Thyroid gland (tissue), 4 donors: ENCODE results near the gene PLS3. TPM values are rescaled to one million over a fixed set of nuclear protein-coding genes. Genes with fewer than 3 reads are reported as not detected.

Experiments
- DNase-seq, 2 donors: peaks; one replicate each; pipeline ENCODE4 v3.0.0-alpha.2; 2019
- H3K27ac ChIP-seq, 3 donors: fragments of 200-600 bp; sonication (generic); 1 replicate in 2 of 3; 2 replicates in 1 of 3; pipeline ENCODE4 v1.5.1; 2016 to 2019; ENCODE audit warnings: mild to moderate bottlenecking in 1 of 3, moderate library complexity in 1 of 3
- H3K27me3 ChIP-seq: fragments of 200-600 bp; sonication (generic); one replicate; pipeline ENCODE4 v1.5.1; 2019
- H3K36me3 ChIP-seq, 2 donors: fragments of 200-600 bp; sonication (generic); one replicate each; pipeline ENCODE4 v1.5.1; 2016 to 2019
- H3K4me1 ChIP-seq, 2 donors: fragments of 200-600 bp; sonication (generic); one replicate each; pipeline ENCODE4 v1.5.1; 2017 to 2019
- H3K4me3 ChIP-seq, 3 donors: fragments of 200-600 bp; sonication (generic); replicated peaks in 1 of 3; 1 replicate in 2 of 3; 2 replicates in 1 of 3; pipeline ENCODE4 v1.5.1; 2016; ENCODE audit warnings: mild to moderate bottlenecking in 1 of 3
- H3K9me3 ChIP-seq: fragments of 200-600 bp; sonication (generic); one replicate; pipeline ENCODE4 v1.5.1; 2017
- POLR2A ChIP-seq, 2 donors: fragments of 450-650 bp; IDR thresholded peaks; one replicate each; pipeline ENCODE4 v1.6.1; 2017; ENCODE audit warnings: antibody characterized with exemption in 2 of 2, mild to moderate bottlenecking in 2 of 2, moderate library complexity in 1 of 2
- WGBS, 2 donors: methylation state at CpG; one replicate each; pipeline ENCODE4 v1.1.5; 2017; 5-methylcytosine and 5-hydroxymethylcytosine counted together
- intact Hi-C: fragments of 100-400 bp; cut with DNase I; formaldehyde crosslinking; loops from one replicate; pipeline ENCODE4 v1.15.1; 2023
- total RNA-seq, 4 donors: library from RNA; depleted of rRNA; stranded (reverse); fragments of >200 nt; gene quantifications; one replicate each; pipeline ENCODE4 v1.2.3, GENCODE V29; 2016
- TF ChIP-seq, protein P1 (sequence below), 6 experiments: fragments of 200-600 bp in 3 of 6; fragments of 450-650 bp in 3 of 6; sonication (generic) in 3 of 6; IDR thresholded peaks; one replicate each; pipeline ENCODE4 v1.5.1; 2016 to 2019; ENCODE audit warnings: antibody characterized with exemption in 6 of 6, mild to moderate bottlenecking in 2 of 6, inconsistent platforms in 1 of 6, moderate library complexity in 1 of 6

Gene PLS3
- total RNA-seq, 4 donors from 2014 or later = 238 to 366 (median 300) TPM

DNA sequence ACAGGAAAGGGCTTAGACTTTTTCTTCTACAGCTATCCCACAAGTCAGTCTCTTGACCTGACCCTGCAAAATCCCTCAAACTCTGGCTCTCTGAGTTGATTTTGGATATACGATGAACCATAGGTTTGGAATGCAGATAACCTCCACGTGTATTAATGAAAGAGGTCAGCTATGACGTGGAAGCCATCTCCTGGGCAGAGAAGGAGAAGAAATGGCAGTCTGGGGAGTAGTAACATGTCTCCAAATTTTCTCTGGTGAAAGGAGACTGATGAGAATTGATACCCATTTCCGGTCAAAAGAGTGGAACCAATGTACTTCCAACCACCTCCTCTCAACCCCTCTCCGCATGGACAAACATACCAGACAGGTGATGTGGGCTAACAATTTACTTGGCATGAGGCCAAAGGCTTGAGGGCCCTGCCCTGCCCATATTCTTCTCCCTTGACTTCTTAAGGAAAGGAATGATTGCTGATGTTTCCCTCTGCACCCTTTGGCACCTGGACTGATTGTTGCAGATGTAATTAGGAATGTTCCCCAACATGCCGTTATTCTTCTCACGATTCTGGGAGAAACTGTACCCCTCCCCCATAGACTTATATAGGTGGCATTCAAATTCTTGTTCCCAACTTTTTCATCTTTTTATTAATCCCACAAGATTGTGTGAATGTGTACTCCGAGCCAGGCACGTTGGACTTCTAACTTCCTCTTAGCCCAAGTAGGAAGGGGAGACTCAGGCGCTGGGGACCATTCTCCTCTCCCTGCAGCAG is 580 bp upstream of the PLS3 start:
- peak; percentile 40 to 56 for DNase-seq

DNA sequence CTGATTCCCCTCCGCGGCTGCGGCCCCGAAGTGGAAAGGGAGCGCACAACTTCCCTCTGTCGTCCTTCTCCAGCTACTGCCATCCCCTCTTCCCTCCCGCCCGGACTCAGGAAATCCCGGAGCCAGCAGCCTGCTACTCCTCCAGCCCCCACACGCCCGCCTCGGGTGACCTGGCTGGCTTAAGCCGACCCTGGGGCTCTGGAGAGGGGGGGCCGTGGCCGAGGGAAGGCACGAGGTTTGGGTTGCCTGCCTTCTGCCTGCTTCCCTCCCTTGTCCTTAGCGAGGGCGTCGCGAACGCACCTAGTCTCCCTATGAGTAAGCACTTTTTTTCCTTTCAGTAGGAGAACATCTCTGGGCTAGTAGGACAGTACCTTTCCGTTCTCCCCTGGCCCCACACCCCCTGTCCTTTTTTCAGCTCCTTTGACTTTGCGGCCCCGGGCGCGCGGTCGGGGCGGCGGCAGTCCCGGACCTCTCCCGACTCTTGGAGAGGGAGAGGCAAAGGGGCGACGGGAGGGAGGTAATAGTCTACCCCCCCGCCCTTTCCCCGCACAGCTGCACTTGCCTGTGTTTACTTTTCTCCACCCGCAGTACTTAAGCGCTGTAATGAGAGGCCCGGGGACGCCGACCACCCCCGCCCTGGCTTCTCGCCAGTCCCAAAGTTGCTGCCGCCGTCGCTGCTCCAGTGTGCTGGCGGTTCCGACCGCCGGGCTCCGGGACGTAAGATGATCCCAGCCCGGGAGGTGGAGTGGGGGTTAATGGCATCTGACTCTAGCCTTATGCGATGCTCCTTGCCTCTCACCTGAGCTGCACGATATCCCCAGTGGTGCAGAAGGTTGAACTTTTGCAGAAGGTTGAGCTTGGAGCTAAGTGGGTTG is 868 bp downstream of the PLS3 start:
- Histone ChIP-seq H3K36me3 (no peaks in the 10 kb centered on the region), H3K27ac (peak overlapping the region; percentile 92 to 97 (median 97)), H3K9me3 (no peaks in the 10 kb centered on the region), H3K27me3 (no peaks in the 10 kb centered on the region), H3K4me3 (peak overlapping the region; percentile 39 to 50 (median 45)), H3K4me1 (peaks cover 0 to 12% of the 10 kb centered on the region in 2 donors)
- DNase-seq = peak; percentile 73 to 75
- TF ChIP-seq, protein P1, sequence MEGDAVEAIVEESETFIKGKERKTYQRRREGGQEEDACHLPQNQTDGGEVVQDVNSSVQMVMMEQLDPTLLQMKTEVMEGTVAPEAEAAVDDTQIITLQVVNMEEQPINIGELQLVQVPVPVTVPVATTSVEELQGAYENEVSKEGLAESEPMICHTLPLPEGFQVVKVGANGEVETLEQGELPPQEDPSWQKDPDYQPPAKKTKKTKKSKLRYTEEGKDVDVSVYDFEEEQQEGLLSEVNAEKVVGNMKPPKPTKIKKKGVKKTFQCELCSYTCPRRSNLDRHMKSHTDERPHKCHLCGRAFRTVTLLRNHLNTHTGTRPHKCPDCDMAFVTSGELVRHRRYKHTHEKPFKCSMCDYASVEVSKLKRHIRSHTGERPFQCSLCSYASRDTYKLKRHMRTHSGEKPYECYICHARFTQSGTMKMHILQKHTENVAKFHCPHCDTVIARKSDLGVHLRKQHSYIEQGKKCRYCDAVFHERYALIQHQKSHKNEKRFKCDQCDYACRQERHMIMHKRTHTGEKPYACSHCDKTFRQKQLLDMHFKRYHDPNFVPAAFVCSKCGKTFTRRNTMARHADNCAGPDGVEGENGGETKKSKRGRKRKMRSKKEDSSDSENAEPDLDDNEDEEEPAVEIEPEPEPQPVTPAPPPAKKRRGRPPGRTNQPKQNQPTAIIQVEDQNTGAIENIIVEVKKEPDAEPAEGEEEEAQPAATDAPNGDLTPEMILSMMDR (IDR thresholded peaks at IDR 0.05) = no peak
- no peak for TF ChIP-seq POLR2A (IDR thresholded peaks at IDR 0.05)
- intact Hi-C loops = no loop called here
- whole genome bisulfite sequencing, 2 donors = 1% methylated on average over 35 to 42 of the region's 55 CpGs

More for the DNA sequence above, 580 bp upstream of the PLS3 start:
- Histone ChIP-seq H3K36me3 (no peaks in the 10 kb centered on the region), H3K27ac (peak overlapping the region; percentile 92 to 97 (median 97)), H3K27me3 (no peaks in the 10 kb centered on the region), H3K4me1 (peaks cover 0 to 12% of the 10 kb centered on the region in 2 donors), H3K4me3 (peak overlapping the region in 2 of 3 donors; percentile 45 to 50), H3K9me3 (no peaks in the 10 kb centered on the region)
- 43 to 46% methylated on average over 9 to 10 of the region's 10 CpGs for WGBS, 2 donors
- no peak for TF ChIP-seq POLR2A (IDR thresholded peaks at IDR 0.05)
- TF ChIP-seq, protein P1 (IDR thresholded peaks at IDR 0.05) = no peak
- intact Hi-C loops = no loop called here

DNA sequence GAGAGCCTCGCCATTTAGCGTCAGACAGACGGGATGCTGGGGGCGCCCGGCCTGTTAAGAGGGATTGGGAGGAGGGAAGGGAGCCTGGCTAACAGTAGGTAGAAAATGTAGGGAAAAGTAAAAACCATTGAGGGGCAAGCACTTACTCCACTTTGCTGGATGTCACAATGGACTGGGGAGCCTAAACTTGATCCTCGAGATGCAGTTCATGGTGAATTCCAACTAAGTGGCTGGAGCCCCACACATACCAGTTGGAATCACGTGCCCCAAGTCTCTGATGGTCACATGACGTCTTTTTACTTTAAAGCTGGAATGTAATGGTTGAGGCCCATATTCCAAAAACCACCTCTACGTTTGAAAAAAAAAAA is 1.5 kb downstream of the PLS3 start:
- intact Hi-C loops = no loop called here
- WGBS, 2 donors = 11 to 12% methylated on average over 7 to 9 of the region's 9 CpGs
- Histone ChIP-seq H3K27me3 (no peaks in the 10 kb centered on the region), H3K4me1 (peaks cover 0 to 12% of the 10 kb centered on the region in 2 donors), H3K27ac (peak overlapping the region; percentile 92 to 97 (median 97)), H3K4me3 (peak overlapping the region in 2 of 3 donors; percentile 45 to 50), H3K36me3 (no peaks in the 10 kb centered on the region), H3K9me3 (no peaks in the 10 kb centered on the region)
- DNase-seq = no peak
- TF ChIP-seq POLR2A (IDR thresholded peaks at IDR 0.05) = no peak
- TF ChIP-seq, protein P1 (IDR thresholded peaks at IDR 0.05) = no peak

DNA sequence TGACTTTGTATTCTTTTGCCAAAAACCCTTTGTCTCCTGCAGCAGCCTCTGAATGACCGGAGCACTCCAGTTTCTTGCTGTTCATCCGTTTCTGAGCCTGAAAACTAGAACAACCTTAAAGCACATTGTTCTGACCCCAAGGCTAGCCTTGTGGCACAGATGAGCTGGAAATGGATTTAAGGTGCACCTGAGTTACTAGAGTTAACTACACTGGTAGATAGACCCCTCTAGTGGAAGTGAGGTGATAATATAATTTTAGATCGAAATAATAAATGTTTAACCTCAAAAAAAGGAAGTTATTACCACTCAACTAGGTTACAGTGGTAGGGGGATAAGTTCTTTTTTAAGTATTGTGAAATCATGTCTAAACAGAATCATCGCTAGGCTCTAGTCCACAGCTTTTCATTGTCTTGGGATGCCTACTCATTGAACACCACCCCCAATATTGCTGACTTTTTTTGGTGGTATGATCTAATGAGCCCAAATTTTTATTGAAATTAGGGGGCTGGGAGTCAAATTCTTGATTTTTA is 2.7 kb downstream of the PLS3 start:
- H3K27ac ChIP-seq = peak overlapping the region; percentile 92 to 97 (median 97)
- H3K36me3 ChIP-seq = no peaks in the 10 kb centered on the region
- no peaks in the 10 kb centered on the region for H3K27me3 ChIP-seq
- H3K9me3 ChIP-seq = no peaks in the 10 kb centered on the region
- no peak overlapping the region for H3K4me3 ChIP-seq
- TF ChIP-seq, protein P1 (IDR thresholded peaks at IDR 0.05) = peak in 2 of 6 experiments; percentile 10 to 13
- no peak for TF ChIP-seq POLR2A (IDR thresholded peaks at IDR 0.05)
- H3K4me1 ChIP-seq = peaks cover 0 to 12% of the 10 kb centered on the region in 2 donors
- intact Hi-C loops = no loop called here
- 37 to 40% methylated on average over 4 of the region's 4 CpGs for WGBS, 2 donors
- DNase-seq = no peak
